ENCODE results near the gene KRTAP12-1.

Gene KRTAP12-1

DNA sequence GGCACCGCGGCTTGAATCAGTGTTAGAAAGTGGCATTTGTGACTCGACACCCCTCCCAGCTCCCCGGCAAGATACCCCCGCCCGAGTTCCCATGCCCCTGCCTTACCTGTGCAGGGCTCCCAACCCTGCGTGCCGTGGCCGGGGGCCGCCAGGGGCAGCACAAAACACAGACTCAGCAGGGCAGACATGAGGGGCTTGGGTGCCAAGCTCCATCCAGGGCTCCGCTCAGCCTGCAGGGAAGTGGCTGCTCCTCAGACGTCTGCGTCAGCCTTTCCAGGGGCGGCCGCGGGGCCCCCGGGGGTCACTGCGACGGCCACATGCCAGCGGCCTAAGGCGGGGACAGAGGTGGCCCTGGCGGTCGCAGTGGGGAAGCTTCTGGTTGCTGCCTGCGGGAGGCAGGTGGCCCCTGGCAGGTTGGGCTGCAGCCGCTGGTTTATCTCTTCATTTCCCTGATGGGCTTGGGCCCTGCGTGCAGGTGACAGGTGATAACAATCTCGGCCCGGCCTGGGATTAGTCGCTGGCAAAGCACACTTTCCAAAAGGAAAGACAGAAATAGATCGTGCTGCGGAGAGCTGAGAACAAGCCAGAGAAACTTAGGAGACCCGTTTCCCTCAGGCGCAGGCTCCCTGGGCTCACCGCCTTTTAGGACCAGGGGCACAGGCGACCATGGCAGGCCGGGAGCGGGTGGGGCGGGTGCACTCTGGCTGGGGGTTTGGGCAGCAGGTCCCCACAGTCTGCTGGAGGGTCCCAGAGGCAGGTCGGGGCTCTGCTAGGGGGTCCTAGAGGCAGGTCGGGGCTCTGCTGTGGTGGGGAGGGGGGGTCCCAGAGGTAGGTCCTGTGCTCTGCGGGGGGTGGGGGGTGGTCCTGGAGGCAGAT lies 29.6 kb upstream of the KRTAP12-1 start, which contains the start of gene TSPEAR:
TSS of gene TSPEAR (minus strand) at position 246 of the 876 bp plus-strand sequence. CDS start at position 188, 58 bp downstream.
- DNase-seq (ENCODE audit: low read depth): no peak

GRCh38 chr21:44710756-44711326 lies 28.9 kb upstream of the KRTAP12-1 start:
- no peak for DNase-seq (ENCODE audit: low read depth)

- DNase-seq (ENCODE audit: low read depth): no peak
These were observed 28.3 kb upstream of the KRTAP12-1 start for GRCh38 chr21:44710294-44710665.

DNA sequence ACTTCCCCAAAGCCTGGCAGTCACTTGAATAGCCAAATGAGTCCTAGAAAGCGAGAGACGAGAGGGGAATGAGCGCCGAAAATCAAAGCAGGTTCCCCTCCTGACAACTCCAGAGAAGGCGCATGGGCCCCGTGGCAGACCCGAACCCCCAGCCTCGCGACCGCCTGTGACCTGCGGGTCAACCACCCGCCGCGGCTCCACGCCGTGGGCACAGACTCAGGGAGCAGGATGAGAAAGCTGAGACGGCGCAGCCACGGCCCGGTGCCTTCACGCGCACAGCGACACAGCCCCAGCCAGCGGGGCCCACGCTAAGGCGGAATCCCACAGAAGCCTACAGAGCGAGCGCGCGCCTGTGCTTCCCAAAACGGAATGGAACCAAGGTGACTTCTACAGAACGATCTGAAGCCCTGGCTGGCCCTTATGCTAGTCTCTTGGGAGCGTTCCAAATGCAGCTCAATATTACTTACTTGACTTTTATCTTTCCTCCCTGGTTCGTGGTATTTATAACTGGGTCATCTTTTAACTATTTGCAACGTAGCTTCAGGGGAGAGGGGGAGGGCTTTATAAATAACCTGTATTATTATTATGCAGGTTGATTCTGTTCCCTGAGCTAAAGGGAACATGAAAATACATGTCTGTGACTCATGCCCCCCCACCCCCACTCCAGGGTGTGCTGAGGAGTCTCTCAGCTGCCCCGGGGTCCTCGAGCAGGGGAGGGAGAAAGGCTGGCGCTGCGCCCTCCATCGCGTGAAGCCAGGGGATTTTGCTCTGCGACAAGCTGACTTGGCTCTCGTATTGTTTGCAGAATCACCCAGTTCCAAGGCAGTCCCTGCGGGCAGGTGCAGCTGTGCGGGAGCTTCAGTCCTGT lies 27.7 kb upstream of the KRTAP12-1 start:
- DNase-seq (ENCODE audit: low read depth): no peak

- no peak for DNase-seq (ENCODE audit: low read depth)
These were observed 27.0 kb upstream of the KRTAP12-1 start for GRCh38 chr21:44708866-44709425.

DNA sequence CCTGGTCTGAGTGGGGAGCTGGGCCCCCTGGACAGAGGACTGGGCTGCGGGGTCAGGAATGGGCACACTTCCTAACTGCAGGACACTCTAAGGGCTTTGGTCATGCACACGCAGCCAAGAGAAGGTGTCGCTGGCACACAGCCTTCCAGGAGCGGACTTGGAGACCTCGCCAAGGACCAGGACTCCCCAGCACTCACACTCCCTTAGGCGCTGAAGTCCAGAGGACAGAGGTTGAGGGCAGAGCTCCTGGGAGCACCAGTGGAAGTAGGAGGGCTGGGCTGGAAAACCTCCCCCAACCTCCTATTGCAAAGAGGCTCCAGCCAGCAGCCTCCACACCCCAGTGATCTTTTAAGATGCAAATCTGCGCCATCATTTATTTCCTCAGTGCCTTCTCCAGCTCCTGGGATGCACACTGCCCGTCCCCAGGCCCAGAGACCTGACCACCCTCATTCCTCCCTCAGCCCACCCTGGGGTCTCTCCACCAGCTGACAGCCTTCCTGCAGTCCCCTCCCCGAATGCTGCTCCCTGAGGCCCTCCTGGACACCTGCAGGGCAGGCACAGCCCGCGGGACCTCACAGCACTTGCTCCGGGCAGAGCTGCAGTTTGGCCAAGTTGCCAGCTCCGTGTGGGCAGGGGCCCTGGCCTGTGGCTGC lies 26.4 kb upstream of the KRTAP12-1 start:
- no peak for DNase-seq (ENCODE audit: low read depth)

GRCh38 chr21:44706706-44707581 lies 25.0 kb upstream of the KRTAP12-1 start:
- no peak for DNase-seq (ENCODE audit: low read depth)

DNA sequence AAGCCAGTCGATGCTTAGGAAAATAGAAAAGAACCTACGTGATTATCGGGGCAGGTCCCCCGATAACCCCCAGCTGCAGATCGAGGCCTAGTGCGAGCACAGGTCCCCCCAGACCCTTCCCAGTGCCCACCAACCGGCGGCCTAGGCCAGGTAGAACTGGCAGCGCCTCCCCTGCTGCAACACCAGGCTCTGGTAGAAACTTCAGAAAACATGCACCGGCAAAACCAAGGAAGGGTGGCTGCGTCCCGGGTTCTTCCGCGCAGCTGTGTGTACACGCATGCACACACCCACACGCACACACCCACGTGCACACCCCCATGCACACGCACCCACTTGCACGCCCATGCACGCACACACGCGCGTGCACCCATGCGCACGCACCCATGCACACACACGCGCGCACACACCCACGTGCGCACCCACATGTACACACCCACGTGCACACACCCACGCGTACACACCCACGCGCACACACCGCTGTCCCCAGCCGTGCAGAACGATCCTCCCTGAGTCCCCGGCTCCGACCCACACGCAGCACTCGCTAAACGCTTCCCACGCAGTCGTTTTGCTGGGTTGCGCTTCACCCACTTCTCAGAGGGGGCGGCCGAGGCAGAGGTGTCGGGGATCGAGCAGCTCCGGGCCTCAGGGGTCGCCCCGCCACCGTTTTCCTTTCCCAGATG lies 24.2 kb upstream of the KRTAP12-1 start:
- no peak for DNase-seq (ENCODE audit: low read depth)

GRCh38 chr21:44704636-44705001 lies 22.7 kb upstream of the KRTAP12-1 start:
- DNase-seq (ENCODE audit: low read depth): no peak

GRCh38 chr21:44703731-44704635 lies 22.0 kb upstream of the KRTAP12-1 start:
- DNase-seq (ENCODE audit: low read depth): no peak

- DNase-seq (ENCODE audit: low read depth): no peak
These were observed 21.2 kb upstream of the KRTAP12-1 start for GRCh38 chr21:44702973-44703730.

DNA sequence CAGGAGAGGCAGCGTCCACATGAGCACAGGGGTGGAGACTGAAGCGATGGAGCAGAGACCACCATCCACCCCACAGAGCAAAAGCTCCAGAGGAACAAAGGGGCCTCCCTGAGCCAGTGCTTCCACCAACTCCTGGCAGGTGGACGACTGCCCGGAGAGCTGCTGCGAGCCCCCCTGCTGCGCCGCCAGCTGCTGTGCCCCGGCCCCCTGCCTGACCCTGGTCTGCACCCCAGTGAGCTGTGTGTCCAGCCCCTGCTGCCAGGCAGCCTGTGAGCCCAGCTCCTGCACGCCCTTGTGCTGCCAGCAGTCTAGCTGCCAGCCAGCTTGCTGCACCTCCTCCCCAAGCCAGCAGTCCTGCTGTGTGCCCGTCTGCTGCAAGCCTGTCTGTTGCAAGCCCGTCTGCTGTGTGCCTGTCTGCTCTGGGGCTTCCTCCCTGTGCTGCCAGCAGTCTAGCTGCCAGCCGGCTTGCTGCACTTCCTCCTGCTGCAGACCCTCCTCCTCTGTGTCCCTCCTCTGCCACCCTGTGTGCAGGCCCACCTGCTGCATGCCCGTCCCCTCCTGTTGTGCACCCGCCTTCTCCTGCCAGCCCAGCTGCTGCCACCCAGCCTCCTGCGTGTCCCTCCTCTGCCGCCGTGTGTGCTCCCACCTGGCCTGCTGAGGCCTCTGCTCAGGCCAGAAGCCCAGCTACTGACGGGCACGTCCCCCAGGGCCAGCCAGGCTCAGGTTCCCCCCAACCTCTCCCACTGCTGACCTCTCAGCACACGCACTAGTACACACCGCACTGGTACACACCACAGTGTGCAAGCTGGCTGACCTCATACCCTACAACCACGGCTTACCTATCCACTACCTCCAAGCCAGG lies 20.4 kb upstream of the KRTAP12-1 start:
- no peak for DNase-seq (ENCODE audit: low read depth)

DNA sequence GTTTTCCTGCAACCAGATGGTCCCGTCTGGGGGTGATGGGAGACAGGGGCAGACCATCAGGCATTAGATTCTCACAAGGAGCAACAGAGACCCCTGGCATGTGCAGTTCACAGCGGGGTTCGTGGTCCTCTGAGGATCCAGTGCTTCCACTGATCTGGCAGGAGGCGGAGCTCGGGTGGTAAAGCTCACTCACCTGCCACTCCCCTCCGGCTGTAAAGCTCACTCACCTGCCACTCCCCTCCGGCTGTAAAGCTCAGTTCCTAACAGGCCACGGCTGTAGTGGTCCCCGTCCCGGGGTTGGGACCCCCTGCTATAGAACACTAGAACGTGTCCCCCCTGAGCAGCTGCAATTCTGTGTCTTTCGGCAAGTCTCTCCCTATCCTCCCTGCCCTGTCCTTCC lies 19.6 kb upstream of the KRTAP12-1 start:
- DNase-seq (ENCODE audit: low read depth): no peak

GRCh38 chr21:44701023-44701400 lies 19.0 kb upstream of the KRTAP12-1 start:
- DNase-seq (ENCODE audit: low read depth): no peak

DNA sequence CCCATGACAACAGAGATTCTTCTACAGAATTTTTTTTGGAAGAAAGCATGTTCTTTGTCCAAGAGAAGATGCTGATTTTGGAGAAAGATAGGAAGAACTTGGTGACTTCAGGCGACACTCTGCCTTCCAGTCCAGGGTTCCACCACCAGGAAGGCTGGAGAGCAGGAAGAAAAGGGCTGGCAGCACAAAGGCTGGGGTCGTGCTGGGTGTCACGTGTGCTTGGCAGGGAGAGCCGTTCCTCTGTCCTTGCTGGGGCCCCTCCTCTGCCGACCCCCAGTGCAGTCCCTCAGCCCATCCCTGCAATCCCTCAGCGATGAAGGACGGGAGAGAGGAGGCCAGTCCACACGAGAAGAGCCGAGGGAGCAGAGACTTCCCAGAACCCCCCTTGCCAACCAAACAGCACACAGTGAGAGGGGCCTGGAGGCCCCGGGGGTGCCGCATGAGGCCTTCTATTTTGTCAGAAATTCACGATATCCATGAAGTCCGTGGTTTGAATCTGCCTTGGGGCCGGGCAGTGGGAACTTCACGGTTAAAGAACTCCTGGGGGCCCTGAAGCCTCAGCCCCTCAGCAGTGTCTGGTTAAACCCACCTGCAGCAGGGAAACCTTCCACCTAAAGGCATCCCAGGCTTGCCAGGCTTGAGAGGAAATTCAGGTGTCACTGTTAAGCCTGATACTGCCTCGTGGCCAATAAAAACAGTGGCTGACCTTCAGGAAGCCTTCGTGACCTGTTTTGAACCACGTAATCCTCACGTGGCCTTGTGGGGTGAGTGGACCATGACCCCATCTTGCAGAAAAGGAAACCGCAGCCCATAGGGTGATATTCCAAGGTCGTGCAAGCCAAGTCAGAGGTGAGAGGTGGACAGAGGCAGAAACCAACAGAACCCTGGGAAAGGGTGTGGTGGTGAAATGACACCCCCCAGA lies 18.4 kb upstream of the KRTAP12-1 start:
- no peak for DNase-seq (ENCODE audit: low read depth)

DNA sequence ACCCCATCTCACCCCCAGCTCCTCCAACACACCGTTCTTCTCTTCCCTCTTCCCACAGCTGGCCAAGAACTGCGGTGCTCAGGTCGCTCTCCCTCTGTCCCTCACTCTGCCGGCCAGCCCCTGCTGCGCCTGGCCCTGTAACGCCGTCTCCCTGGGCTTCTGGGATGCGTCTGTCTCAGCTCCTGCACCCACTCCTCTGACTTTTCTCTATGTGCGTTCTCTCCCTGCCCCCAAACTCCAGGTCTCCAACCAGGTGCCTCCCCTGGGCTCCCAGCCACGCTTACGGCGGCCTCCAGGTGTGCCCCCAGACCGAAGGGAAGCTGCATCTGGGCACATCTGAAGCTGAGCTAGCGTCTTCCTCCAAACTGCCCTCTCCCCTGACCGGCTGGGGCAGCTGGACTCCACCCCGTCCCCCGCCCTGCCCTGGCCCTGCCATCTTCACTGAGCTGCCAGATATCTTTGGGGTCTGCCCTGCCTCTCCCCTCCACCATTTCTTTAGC lies 17.6 kb upstream of the KRTAP12-1 start:
- DNase-seq (ENCODE audit: low read depth): no peak

Data from stimulated activated CD8-positive, alpha-beta memory T cell treated with anti-CD3 and anti-CD28 coated beads, Interleukin-7, amount 100 ng/mL, for 24 hours (primary cell).